HG02973 (cell line): Measurements from ENCODE around the gene FBXO3.
"Not testable (repeated sequence)": the region's sequence is repeated elsewhere in the genome, so short reads cannot be mapped to it uniquely, and the experiment has no call there.

ENCODE experiments used
- ATAC-seq: cut with Tn5 transposase; IDR thresholded peaks from one replicate; pipeline ENCODE4 v1.9.1; 2021; ENCODE audit warnings: moderate library complexity; ENCODE audit not compliant: unreplicated experiment

Gene FBXO3

GRCh38 chr11:33730716-33731115, 43.6 kb downstream of the FBXO3 start:
- ATAC-seq, result no peak

- ATAC-seq, result not testable (repeated sequence)
Observed at GRCh38 chr11:33729072-33729664, 45.2 kb downstream of the FBXO3 start.

GRCh38 chr11:33727539-33727938, 46.8 kb downstream of the FBXO3 start:
- ATAC-seq, result not testable (repeated sequence)

GRCh38 chr11:33725496-33725895, 48.8 kb downstream of the FBXO3 start:
- no peak for ATAC-seq

- ATAC-seq, result no peak
Observed at GRCh38 chr11:33724644-33725035, 49.7 kb downstream of the FBXO3 start.

GRCh38 chr11:33723238-33723881, 51.0 kb downstream of the FBXO3 start:
- ATAC-seq, result no peak

- peak; percentile 85 for ATAC-seq
Observed at GRCh38 chr11:33722590-33723234, 51.6 kb downstream of the FBXO3 start.

GRCh38 chr11:33721984-33722383, 52.3 kb downstream of the FBXO3 start:
- no peak for ATAC-seq

GRCh38 chr11:33721426-33721825, 52.9 kb downstream of the FBXO3 start:
- no peak for ATAC-seq

- no peak for ATAC-seq
Observed at GRCh38 chr11:33719587-33719986, 54.7 kb downstream of the FBXO3 start.

- no peak for ATAC-seq
Observed at GRCh38 chr11:33718440-33718839, 55.9 kb downstream of the FBXO3 start.

GRCh38 chr11:33716243-33716642, 58.1 kb downstream of the FBXO3 start:
- no peak for ATAC-seq

- ATAC-seq, result no peak
Observed at GRCh38 chr11:33713856-33714398, 60.4 kb downstream of the FBXO3 start.

- no peak for ATAC-seq
Observed at GRCh38 chr11:33713151-33713855, 61.0 kb downstream of the FBXO3 start.

- ATAC-seq, result no peak
Observed at GRCh38 chr11:33712436-33712835, 61.9 kb downstream of the FBXO3 start.

- ATAC-seq, result no peak
Observed at GRCh38 chr11:33709466-33709865, 64.9 kb downstream of the FBXO3 start.

- ATAC-seq, result no peak
Observed at GRCh38 chr11:33708985-33709384, 65.3 kb downstream of the FBXO3 start.

GRCh38 chr11:33707831-33708230, 66.5 kb downstream of the FBXO3 start:
- not testable (repeated sequence) for ATAC-seq

- ATAC-seq, result no peak
Observed at GRCh38 chr11:33706966-33707365, 67.4 kb downstream of the FBXO3 start.

GRCh38 chr11:33706546-33706945, 67.8 kb downstream of the FBXO3 start:
- no peak for ATAC-seq

- ATAC-seq, result no peak
Observed at GRCh38 chr11:33704240-33705002, 69.9 kb downstream of the FBXO3 start.
